ENCODE data around the gene RBM33.
"Not testable (repeated sequence)": the region's sequence is repeated elsewhere in the genome, so short reads cannot be mapped to it uniquely, and the experiment has no call there.

Gene RBM33

GRCh38 chr7:155612658-155613057 lies 31.8 kb upstream of the RBM33 start:
- no peak for TF ChIP-seq CTCF (conservative IDR thresholded peaks at IDR 0.05; ENCODE audit: low read depth, low read length)
- no peak overlapping the region for H3K4me3 ChIP-seq (ENCODE audit: low read length)
- no peak for DNase-seq (ENCODE audit: low read depth)

DNA sequence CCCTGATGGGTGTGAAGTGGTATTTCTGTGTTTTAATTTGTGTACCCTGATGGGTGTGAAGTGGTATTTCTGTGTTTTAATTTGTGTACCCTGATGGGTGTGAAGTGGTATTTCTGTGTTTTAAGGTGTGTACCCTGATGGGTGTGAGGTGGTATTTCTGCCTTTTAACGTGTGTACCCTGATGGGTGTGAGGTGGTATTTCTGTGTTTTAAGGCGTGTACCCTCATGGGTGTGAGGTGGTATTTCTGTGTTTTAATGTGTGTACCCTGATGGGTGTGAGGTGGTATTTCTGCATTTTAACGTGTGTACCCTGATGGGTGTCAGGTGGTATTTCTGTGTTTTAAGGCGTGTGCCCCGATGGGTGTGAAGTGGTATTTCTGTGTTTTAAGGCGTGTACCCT lies 29.4 kb upstream of the RBM33 start:
- H3K4me3 ChIP-seq (ENCODE audit: low read length); DNase-seq (ENCODE audit: low read depth): not testable (repeated sequence)

- DNase-seq (ENCODE audit: low read depth): peak; percentile 30
- H3K4me3 ChIP-seq (ENCODE audit: low read length): no peak overlapping the region
- TF ChIP-seq CTCF (conservative IDR thresholded peaks at IDR 0.05; ENCODE audit: low read depth, low read length): no peak
Observed at GRCh38 chr7:155618708-155619633, 25.5 kb upstream of the RBM33 start.

- H3K4me3 ChIP-seq (ENCODE audit: low read length): no peak overlapping the region
- TF ChIP-seq CTCF (conservative IDR thresholded peaks at IDR 0.05; ENCODE audit: low read depth, low read length): no peak
- no peak for DNase-seq (ENCODE audit: low read depth)
Observed at GRCh38 chr7:155619634-155620271, 24.7 kb upstream of the RBM33 start.

- TF ChIP-seq CTCF (conservative IDR thresholded peaks at IDR 0.05; ENCODE audit: low read depth, low read length): no peak
- DNase-seq (ENCODE audit: low read depth): no peak
Observed at GRCh38 chr7:155620497-155620896, 24.0 kb upstream of the RBM33 start.

DNA sequence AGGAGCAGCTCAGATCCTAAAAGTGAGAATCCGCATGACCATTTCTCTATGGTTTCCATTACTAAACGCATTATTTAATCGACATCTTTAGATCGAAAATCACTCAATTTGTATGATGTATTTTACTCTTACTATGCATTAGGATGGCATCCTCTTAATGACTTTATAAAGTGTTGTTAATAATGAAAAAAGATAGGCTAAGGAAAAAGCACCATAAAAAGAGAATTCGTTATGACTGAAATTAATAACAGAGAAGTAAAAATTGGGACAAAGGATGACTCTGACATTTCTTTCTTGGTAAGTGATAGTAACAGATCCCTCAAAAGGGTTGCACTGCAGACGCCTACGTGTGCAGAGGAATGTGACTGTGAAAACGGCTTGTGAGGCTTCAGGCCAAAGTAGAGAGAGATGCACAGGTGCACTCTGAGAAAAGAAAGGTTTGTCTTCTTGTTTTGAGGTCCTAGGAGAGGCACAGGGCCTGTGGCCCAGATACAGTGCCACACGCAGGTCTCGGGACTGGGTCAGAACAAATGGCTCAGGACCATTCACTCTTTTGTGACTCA lies 23.0 kb upstream of the RBM33 start:
- no peak for TF ChIP-seq CTCF (conservative IDR thresholded peaks at IDR 0.05; ENCODE audit: low read depth, low read length)
- DNase-seq (ENCODE audit: low read depth): no peak
- H3K4me3 ChIP-seq (ENCODE audit: low read length): no peak overlapping the region

More at GRCh38 chr7:155620497-155620896, 24.0 kb upstream of the RBM33 start:
- H3K4me3 ChIP-seq (ENCODE audit: low read length): no peak overlapping the region

GRCh38 chr7:155624412-155624811 lies 20.0 kb upstream of the RBM33 start:
- H3K4me3 ChIP-seq (ENCODE audit: low read length): no peak overlapping the region
- no peak for TF ChIP-seq CTCF (conservative IDR thresholded peaks at IDR 0.05; ENCODE audit: low read depth, low read length)
- no peak for DNase-seq (ENCODE audit: low read depth)

All from retinal pigment epithelial cell (primary cell).